Left lung (tissue), 10 donors: ENCODE measurements around the gene CRB2. TPM values are rescaled to one million over a fixed set of nuclear protein-coding genes. Genes with fewer than 3 reads are reported as not detected.

Source experiments
- ATAC-seq: fragments of 200-7000 bp; cut with Tn5 transposase; one replicate; pipeline ENCODE4 v1.9.1; 2020; ENCODE audit warnings: moderate library complexity
- DNase-seq, 4 donors: peaks; one replicate each; pipeline ENCODE4 v3.0.0-alpha.2; 2013 to 2020
- H3K27ac ChIP-seq, 2 donors: fragments of 200-600 bp; sonication (generic) in 1 of 2; one replicate each; pipeline versions ENCODE4 v1.5.0 to v1.8.0; 2020 to 2021
- H3K27me3 ChIP-seq, 2 donors: fragments of 200-600 bp; sonication (generic) in 1 of 2; one replicate each; pipeline versions ENCODE4 v1.5.0 to v1.8.0; 2020 to 2021
- H3K36me3 ChIP-seq, 2 donors: fragments of 200-600 bp; sonication (generic) in 1 of 2; one replicate each; pipeline versions ENCODE4 v1.5.0 to v1.8.0; 2020 to 2021
- H3K4me1 ChIP-seq, 2 donors: fragments of 200-600 bp; one replicate each; pipeline ENCODE4 v1.8.0; 2021
- H3K4me3 ChIP-seq, 2 donors: fragments of 200-600 bp; sonication (generic) in 1 of 2; one replicate each; pipeline versions ENCODE4 v1.5.0 to v1.8.0; 2020 to 2021; ENCODE audit warnings: mild to moderate bottlenecking in 1 of 2
- H3K9me3 ChIP-seq, 2 donors: fragments of 200-600 bp; sonication (generic) in 1 of 2; one replicate each; pipeline versions ENCODE4 v1.5.0 to v1.8.0; 2020 to 2021
- intact Hi-C, 2 donors: fragments of 100-400 bp; cut with DNase I; formaldehyde crosslinking; loops; one replicate each; pipeline versions ENCODE4 v1.11.2 to v1.14.2; 2022
- polyA plus RNA-seq, 6 donors: library from polyadenylated mRNA; unstranded; fragments of 120-200 nt; gene quantifications; one replicate each; pipeline ENCODE4 v1.2.1, GENCODE V29; 2013; ENCODE audit not compliant: insufficient read length in 6 of 6
- total RNA-seq, 2 donors: library from RNA; stranded (reverse); fragmentation: NEBNext Ultra II Directional; extraction: Animal tissue kit (Norgen Biotek cat#: 25700); gene quantifications; one replicate each; pipeline ENCODE4 v1.2.1, GENCODE V29; 2021
- TF ChIP-seq, protein P1 (sequence below), 2 donors: fragments of 200-600 bp; sonication (generic) in 1 of 2; IDR thresholded peaks; one replicate each; pipeline versions ENCODE4 v1.5.0 to v1.8.0; 2021; ENCODE audit warnings: antibody characterized with exemption in 2 of 2
- donor health status: DM: no; HTN: yes; CAD: no.
- donor health status: DM: no; HTN: no; CAD: no.

CRB2 gene
- total and polyA plus RNA-seq, 8 donors, result 0.08 to 0.58 (median 0.34) TPM

GRCh38 chr9:123341816-123342215 is 14.2 kb upstream of the CRB2 start:
- peaks cover 11 to 22% of the 10 kb centered on the region in 2 donors for H3K4me1 ChIP-seq
- H3K27me3 ChIP-seq, result peaks cover 0 to 24% of the 10 kb centered on the region in 2 donors
- no peak for ATAC-seq
- no peak overlapping the region for H3K4me3 ChIP-seq
- H3K36me3 ChIP-seq, result no peaks in the 10 kb centered on the region
- TF ChIP-seq, protein P1, sequence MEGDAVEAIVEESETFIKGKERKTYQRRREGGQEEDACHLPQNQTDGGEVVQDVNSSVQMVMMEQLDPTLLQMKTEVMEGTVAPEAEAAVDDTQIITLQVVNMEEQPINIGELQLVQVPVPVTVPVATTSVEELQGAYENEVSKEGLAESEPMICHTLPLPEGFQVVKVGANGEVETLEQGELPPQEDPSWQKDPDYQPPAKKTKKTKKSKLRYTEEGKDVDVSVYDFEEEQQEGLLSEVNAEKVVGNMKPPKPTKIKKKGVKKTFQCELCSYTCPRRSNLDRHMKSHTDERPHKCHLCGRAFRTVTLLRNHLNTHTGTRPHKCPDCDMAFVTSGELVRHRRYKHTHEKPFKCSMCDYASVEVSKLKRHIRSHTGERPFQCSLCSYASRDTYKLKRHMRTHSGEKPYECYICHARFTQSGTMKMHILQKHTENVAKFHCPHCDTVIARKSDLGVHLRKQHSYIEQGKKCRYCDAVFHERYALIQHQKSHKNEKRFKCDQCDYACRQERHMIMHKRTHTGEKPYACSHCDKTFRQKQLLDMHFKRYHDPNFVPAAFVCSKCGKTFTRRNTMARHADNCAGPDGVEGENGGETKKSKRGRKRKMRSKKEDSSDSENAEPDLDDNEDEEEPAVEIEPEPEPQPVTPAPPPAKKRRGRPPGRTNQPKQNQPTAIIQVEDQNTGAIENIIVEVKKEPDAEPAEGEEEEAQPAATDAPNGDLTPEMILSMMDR (IDR thresholded peaks at IDR 0.05), result no peak
- H3K27ac ChIP-seq, result no peak overlapping the region
- intact Hi-C loops, result no loop called here
- H3K9me3 ChIP-seq, result no peaks in the 10 kb centered on the region
- peak in 1 of 4 donors; percentile 17 for DNase-seq

DNA sequence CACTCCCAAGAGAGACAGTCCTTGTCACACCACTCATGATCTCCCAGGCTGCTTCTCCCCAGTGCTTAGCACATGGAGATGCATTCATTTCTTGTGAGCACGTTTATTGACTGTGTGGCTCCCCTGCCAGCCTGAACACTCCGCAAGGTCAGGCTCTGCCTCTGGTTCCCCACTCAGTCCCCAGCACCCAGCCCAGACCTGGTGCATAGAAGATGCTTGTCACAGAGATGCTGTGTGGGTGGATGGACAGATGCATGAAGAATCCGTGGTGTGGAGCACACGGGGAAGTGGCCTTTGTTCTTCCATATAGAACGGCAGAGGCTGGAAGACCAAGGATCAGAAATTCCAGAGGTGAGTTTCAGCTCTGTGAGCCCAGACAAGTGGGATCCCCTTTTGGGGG is 13.8 kb upstream of the CRB2 start:
- H3K9me3 ChIP-seq, result no peaks in the 10 kb centered on the region
- TF ChIP-seq, protein P1 (IDR thresholded peaks at IDR 0.05), result no peak
- intact Hi-C loops, result no loop called here
- H3K27ac ChIP-seq, result no peak overlapping the region
- peaks cover 0 to 24% of the 10 kb centered on the region in 2 donors for H3K27me3 ChIP-seq
- no peaks in the 10 kb centered on the region for H3K36me3 ChIP-seq
- H3K4me3 ChIP-seq, result no peak overlapping the region
- no peak for ATAC-seq
- peak in 1 of 4 donors; percentile 11 for DNase-seq
- peaks cover 11 to 22% of the 10 kb centered on the region in 2 donors for H3K4me1 ChIP-seq

- Histone ChIP-seq H3K36me3 (no peaks in the 10 kb centered on the region), H3K4me1 (peaks cover 11 to 22% of the 10 kb centered on the region in 2 donors), H3K9me3 (no peaks in the 10 kb centered on the region), H3K4me3 (no peak overlapping the region), H3K27me3 (peaks cover 0 to 22% of the 10 kb centered on the region in 2 donors), H3K27ac (no peak overlapping the region)
- intact Hi-C loops, result no loop called here
- DNase-seq, result no peak
- TF ChIP-seq, protein P1 (IDR thresholded peaks at IDR 0.05), result no peak
- peak; percentile 12 for ATAC-seq
These were observed 12.4 kb upstream of the CRB2 start for GRCh38 chr9:123343443-123344191.

DNA sequence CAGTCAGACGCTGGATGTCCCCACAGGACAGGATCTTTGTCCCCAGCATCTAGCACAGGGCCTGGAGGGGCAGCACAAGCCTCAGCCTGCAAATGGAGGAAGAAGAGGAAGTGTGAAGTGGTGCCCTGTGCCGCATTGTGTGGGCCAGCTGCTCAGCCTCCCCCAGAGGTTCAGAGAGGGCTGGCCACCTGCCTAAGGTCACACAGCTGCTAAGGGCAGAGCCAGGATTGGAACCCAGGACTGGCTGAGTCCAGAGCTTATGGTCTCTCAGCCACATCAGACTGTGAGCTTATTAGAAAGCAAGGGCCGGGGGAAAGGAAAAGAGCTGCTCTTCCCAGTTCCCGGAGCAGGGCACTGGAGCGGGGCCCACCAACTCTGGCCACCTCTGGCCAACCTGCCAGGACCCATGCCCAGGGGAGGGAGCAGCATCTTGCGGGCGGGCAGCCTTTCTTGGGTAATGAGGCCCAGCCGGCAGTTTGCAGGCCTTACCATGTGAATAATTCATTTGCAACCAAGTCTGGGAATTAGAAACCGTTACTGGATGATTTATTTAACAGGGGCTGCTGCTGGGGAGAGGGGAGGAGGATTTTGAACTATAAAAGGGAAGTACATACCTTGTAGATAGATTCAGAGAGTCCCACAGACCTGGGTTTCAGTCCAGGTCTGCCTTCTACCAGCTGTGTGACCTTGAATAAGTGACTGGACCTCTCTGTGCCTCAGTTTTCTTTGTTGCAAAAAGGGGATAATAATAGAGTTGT is 11.6 kb upstream of the CRB2 start:
- DNase-seq, result peak in 1 of 4 donors; percentile 74
- Histone ChIP-seq H3K4me3 (no peak overlapping the region), H3K36me3 (no peaks in the 10 kb centered on the region), H3K4me1 (peaks cover 11 to 14% of the 10 kb centered on the region in 2 donors), H3K9me3 (no peaks in the 10 kb centered on the region), H3K27ac (no peak overlapping the region), H3K27me3 (peaks cover 0 to 22% of the 10 kb centered on the region in 2 donors)
- no peak for ATAC-seq
- intact Hi-C loops, result no loop called here
- TF ChIP-seq, protein P1 (IDR thresholded peaks at IDR 0.05), result no peak

DNA sequence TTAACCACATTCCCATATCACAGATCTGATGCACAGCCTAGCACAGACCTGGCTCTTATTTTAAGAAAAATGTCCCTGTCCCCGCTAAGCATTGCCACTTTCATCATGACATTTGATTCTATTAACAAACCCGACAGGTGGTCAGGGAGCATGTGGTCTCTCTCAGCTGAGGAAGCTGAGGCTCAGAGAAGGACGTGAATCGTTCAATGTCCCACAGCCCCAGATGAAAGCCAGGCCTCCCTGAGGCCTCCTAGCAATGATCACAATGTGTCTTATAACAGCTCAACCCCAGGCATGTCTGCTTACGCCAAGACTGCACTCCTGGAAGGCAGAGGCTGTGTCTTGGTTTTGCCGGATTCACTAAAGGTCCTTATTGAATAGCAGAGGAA is 10.4 kb upstream of the CRB2 start:
- H3K4me3 ChIP-seq, result no peak overlapping the region
- H3K27me3 ChIP-seq, result peaks cover 0 to 14% of the 10 kb centered on the region in 2 donors
- no peak for ATAC-seq
- H3K36me3 ChIP-seq, result no peaks in the 10 kb centered on the region
- no peak overlapping the region for H3K27ac ChIP-seq
- intact Hi-C loops, result no loop called here
- DNase-seq, result peak in 1 of 4 donors; percentile 6
- peaks cover 0 to 3% of the 10 kb centered on the region in 2 donors for H3K4me1 ChIP-seq
- TF ChIP-seq, protein P1 (IDR thresholded peaks at IDR 0.05), result no peak
- H3K9me3 ChIP-seq, result no peaks in the 10 kb centered on the region
